Measurements from ENCODE around the gene ZBP1.

The ZBP1 gene

GRCh38 chr20:57617079-57617795, 3.0 kb downstream of the ZBP1 start:
- DNase-seq (ENCODE audit: low read depth), result no peak

GRCh38 chr20:57616143-57616951, 3.9 kb downstream of the ZBP1 start:
- DNase-seq (ENCODE audit: low read depth), result no peak

GRCh38 chr20:57615445-57615811, 4.8 kb downstream of the ZBP1 start:
- DNase-seq (ENCODE audit: low read depth), result no peak

- DNase-seq (ENCODE audit: low read depth), result no peak
Measured at GRCh38 chr20:57614490-57615444, 5.5 kb downstream of the ZBP1 start.

GRCh38 chr20:57613481-57613921, 6.7 kb downstream of the ZBP1 start:
- no peak for DNase-seq (ENCODE audit: low read depth)

GRCh38 chr20:57612916-57613315, 7.3 kb downstream of the ZBP1 start:
- DNase-seq (ENCODE audit: low read depth), result no peak

GRCh38 chr20:57612436-57612835, 7.8 kb downstream of the ZBP1 start:
- no peak for DNase-seq (ENCODE audit: low read depth)

GRCh38 chr20:57611586-57612311, 8.5 kb downstream of the ZBP1 start:
- DNase-seq (ENCODE audit: low read depth), result no peak

GRCh38 chr20:57610261-57610952, 9.8 kb downstream of the ZBP1 start:
- DNase-seq (ENCODE audit: low read depth), result no peak

GRCh38 chr20:57609842-57610167, 10.4 kb downstream of the ZBP1 start:
- DNase-seq (ENCODE audit: low read depth), result no peak

GRCh38 chr20:57609086-57609841, 11.0 kb downstream of the ZBP1 start:
- no peak for DNase-seq (ENCODE audit: low read depth)

GRCh38 chr20:57608516-57608915, 11.7 kb downstream of the ZBP1 start:
- DNase-seq (ENCODE audit: low read depth), result no peak

- DNase-seq (ENCODE audit: low read depth), result no peak
Measured at GRCh38 chr20:57605878-57606277, 14.3 kb downstream of the ZBP1 start.

GRCh38 chr20:57605045-57605444, 15.2 kb downstream of the ZBP1 start:
- no peak for DNase-seq (ENCODE audit: low read depth)

- no peak for DNase-seq (ENCODE audit: low read depth)
Measured at GRCh38 chr20:57603120-57603519, 17.1 kb downstream of the ZBP1 start.

- no peak for DNase-seq (ENCODE audit: low read depth)
Measured at GRCh38 chr20:57601737-57602136, 18.5 kb downstream of the ZBP1 start.

- DNase-seq (ENCODE audit: low read depth), result no peak
Measured at GRCh38 chr20:57601211-57601570, 19.0 kb downstream of the ZBP1 start.

- DNase-seq (ENCODE audit: low read depth), result no peak
Measured at GRCh38 chr20:57600320-57601210, 19.7 kb downstream of the ZBP1 start.

- DNase-seq (ENCODE audit: low read depth), result no peak
Measured at GRCh38 chr20:57598491-57598890, 21.7 kb downstream of the ZBP1 start.

- DNase-seq (ENCODE audit: low read depth), result no peak
Measured at GRCh38 chr20:57598060-57598459, 22.2 kb downstream of the ZBP1 start.

Data from GM04504 (cell line).